Breast epithelium (tissue), 4 donors: ENCODE results near the gene STIP1. TPM values are rescaled to one million over a fixed set of nuclear protein-coding genes. Genes with fewer than 3 reads are reported as not detected.

ENCODE experiments used
- DNase-seq, 2 donors: peaks; one replicate each; pipeline ENCODE4 v3.0.0-alpha.2; 2019; ENCODE audit warnings: low spot score in 2 of 2
- H3K27ac ChIP-seq, 2 donors: fragments of 200-600 bp; sonication (generic) in 1 of 2; one replicate each; pipeline ENCODE4 v1.5.1; 2016 to 2019; ENCODE audit warnings: mild to moderate bottlenecking in 1 of 2
- H3K27me3 ChIP-seq, 2 donors: fragments of 200-600 bp; sonication (generic) in 1 of 2; one replicate each; pipeline versions ENCODE4 v1.5.1 to v1.6.0; 2017 to 2019; ENCODE audit warnings: control low read depth in 1 of 2, mild to moderate bottlenecking in 1 of 2
- H3K36me3 ChIP-seq: fragments of 200-600 bp; one replicate; pipeline ENCODE4 v1.5.1; 2019
- H3K4me1 ChIP-seq, 2 donors: fragments of 200-600 bp; sonication (generic); one replicate each; pipeline ENCODE4 v1.5.1; 2016 to 2019; ENCODE audit warnings: control low read depth in 1 of 2
- H3K4me3 ChIP-seq, 3 donors: fragments of 200-600 bp; sonication (generic); 1 replicate in 2 of 3; 2 replicates in 1 of 3; pipeline ENCODE4 v1.5.1; 2016 to 2019; ENCODE audit warnings: mild to moderate bottlenecking in 3 of 3, moderate library complexity in 2 of 3
- H3K9me3 ChIP-seq, 2 donors: fragments of 200-600 bp; sonication (generic) in 1 of 2; one replicate each; pipeline ENCODE4 v1.5.1; 2016 to 2019; ENCODE audit warnings: control low read depth in 1 of 2
- CTCF ChIP-seq, 3 donors: fragments of 450-650 bp; IDR thresholded peaks; one replicate each; pipeline ENCODE4 v1.5.1; 2016 to 2017; ENCODE audit warnings: antibody characterized with exemption in 3 of 3, mild to moderate bottlenecking in 3 of 3, moderate library complexity in 3 of 3
- POLR2A ChIP-seq: fragments of 450-650 bp; IDR thresholded peaks from one replicate; pipeline ENCODE4 v1.6.1; 2016; ENCODE audit warnings: antibody characterized with exemption, mild to moderate bottlenecking, moderate library complexity
- POLR2AphosphoS5 ChIP-seq, 3 donors: sonication (generic); formaldehyde crosslinking; IDR thresholded peaks; one replicate each; pipeline ENCODE4 v1.6.1; 2017; ENCODE audit warnings: antibody characterized with exemption in 3 of 3
- intact Hi-C: fragments of 100-400 bp; cut with DNase I; formaldehyde crosslinking; loops from one replicate; pipeline ENCODE4 v1.15.1; 2023; ENCODE audit warnings: low total_unique reads
- total RNA-seq, 3 donors: library from RNA; depleted of rRNA; stranded (reverse); fragments of >200 nt; gene quantifications; one replicate each; pipeline ENCODE4 v1.1.0, GENCODE V29; 2016

STIP1 gene
- total RNA-seq, 3 donors from 2014 or later, result 88.5 to 114 (median 106) TPM

DNA sequence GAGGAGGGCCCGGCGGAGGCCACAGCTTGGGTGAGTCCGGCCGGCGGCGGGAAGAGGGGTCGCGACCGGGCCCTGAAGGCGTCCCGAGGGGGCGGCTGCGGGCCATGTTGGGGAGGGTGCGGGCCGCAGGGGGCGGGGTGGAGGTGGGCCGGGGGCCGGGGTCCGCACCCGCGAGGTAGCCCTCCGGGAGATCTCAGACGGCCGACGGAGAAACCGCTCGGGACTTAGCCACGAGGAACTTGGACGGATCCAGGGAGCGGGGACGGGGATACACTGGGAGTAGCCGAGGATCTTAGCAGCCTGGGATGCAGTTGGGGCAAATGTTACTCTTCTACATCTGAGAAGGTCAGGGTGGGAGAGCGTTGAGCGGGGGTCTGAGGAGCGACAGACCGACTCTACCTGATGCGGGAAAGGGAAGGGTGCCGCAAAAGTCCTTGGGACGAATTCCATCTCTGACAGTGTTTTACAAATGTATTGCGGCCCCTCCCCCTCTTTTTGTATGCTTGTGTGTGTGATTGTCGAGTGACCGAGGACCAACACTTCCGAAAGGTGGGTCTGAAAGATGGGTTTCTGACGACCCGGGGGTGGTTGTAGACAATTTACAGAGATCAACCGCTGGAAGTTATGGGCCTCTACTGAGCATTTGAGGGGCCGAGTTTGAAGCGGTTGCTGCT lies 658 bp downstream of the STIP1 start:
- Histone ChIP-seq H3K27me3 (no peaks in the 10 kb centered on the region), H3K4me1 (no peaks in the 10 kb centered on the region), H3K4me3 (no peak overlapping the region), H3K9me3 (no peaks in the 10 kb centered on the region), H3K27ac (peak overlapping the region in 1 of 2 donors; percentile 92), H3K36me3 (no peaks in the 10 kb centered on the region)
- intact Hi-C loops, result no loop called here
- DNase-seq, result no peak
- TF ChIP-seq CTCF (IDR thresholded peaks at IDR 0.05) (no peak), POLR2A (no peak), POLR2AphosphoS5 (IDR thresholded peaks at IDR 0.05) (no peak)

- TF ChIP-seq POLR2A (no peak), POLR2AphosphoS5 (IDR thresholded peaks at IDR 0.05) (no peak), CTCF (IDR thresholded peaks at IDR 0.05) (no peak)
- H3K4me1 ChIP-seq, result no peaks in the 10 kb centered on the region
- H3K27me3 ChIP-seq, result no peaks in the 10 kb centered on the region
- H3K36me3 ChIP-seq, result peaks cover 7% of the 10 kb centered on the region
- H3K9me3 ChIP-seq, result no peaks in the 10 kb centered on the region
- no peak overlapping the region for H3K4me3 ChIP-seq
- intact Hi-C loops, result no loop called here
- no peak for DNase-seq
- no peak overlapping the region for H3K27ac ChIP-seq
Observed at GRCh38 chr11:64192434-64192833, 6.5 kb downstream of the STIP1 start.

- Histone ChIP-seq H3K9me3 (no peaks in the 10 kb centered on the region), H3K4me1 (no peaks in the 10 kb centered on the region), H3K27ac (no peak overlapping the region), H3K27me3 (no peaks in the 10 kb centered on the region), H3K4me3 (no peak overlapping the region), H3K36me3 (peaks cover 7% of the 10 kb centered on the region)
- intact Hi-C loops, result loop anchor here (5.0 kb wide), 2 partner anchors 281 to 1644 kb away; no protein-coding TSS in a partner anchor
- no peak for DNase-seq
- TF ChIP-seq POLR2A, result no peak
- no peak for TF ChIP-seq POLR2AphosphoS5 (IDR thresholded peaks at IDR 0.05)
- no peak for TF ChIP-seq CTCF (IDR thresholded peaks at IDR 0.05)
Observed at GRCh38 chr11:64196626-64197025, 10.7 kb downstream of the STIP1 start.

- no peaks in the 10 kb centered on the region for H3K9me3 ChIP-seq
- peaks cover 7% of the 10 kb centered on the region for H3K36me3 ChIP-seq
- H3K4me1 ChIP-seq, result no peaks in the 10 kb centered on the region
- no peak for TF ChIP-seq POLR2AphosphoS5 (IDR thresholded peaks at IDR 0.05)
- no peak for TF ChIP-seq POLR2A
- no peak for TF ChIP-seq CTCF (IDR thresholded peaks at IDR 0.05)
- no peak overlapping the region for H3K4me3 ChIP-seq
- no peak for DNase-seq
- no peak overlapping the region for H3K27ac ChIP-seq
- intact Hi-C loops, result loop anchor here (5.0 kb wide), 2 partner anchors 279 to 1646 kb away; no protein-coding TSS in a partner anchor
- no peaks in the 10 kb centered on the region for H3K27me3 ChIP-seq
Observed at GRCh38 chr11:64198511-64198910, 12.5 kb downstream of the STIP1 start.

DNA sequence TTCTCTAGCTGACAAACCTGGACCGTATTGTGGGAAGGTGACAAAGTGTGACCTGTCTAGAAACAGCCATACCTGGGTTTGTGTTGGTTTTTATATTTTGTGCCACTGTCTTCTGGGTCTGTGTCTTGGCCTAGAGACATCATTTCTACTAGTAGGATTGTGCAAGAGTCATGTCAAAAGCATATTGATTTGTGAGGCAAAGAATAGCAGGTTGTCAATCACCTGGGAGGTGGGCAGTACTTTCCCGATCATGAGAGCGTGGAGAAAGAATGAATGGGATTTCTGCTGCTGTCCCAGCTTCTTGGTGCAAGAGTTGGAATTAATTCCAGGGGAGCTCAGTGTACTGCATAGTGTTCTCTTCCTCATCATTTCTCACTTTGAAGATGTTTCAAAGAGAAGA lies 15.6 kb downstream of the STIP1 start:
- Histone ChIP-seq H3K36me3 (peaks cover 6% of the 10 kb centered on the region), H3K9me3 (no peaks in the 10 kb centered on the region), H3K27ac (no peak overlapping the region), H3K4me3 (no peak overlapping the region), H3K27me3 (no peaks in the 10 kb centered on the region), H3K4me1 (peaks cover 0 to 8% of the 10 kb centered on the region in 2 donors)
- no peak for DNase-seq
- intact Hi-C loops, result no loop called here
- TF ChIP-seq POLR2AphosphoS5 (IDR thresholded peaks at IDR 0.05) (no peak), POLR2A (no peak), CTCF (IDR thresholded peaks at IDR 0.05) (no peak)
